K562 (cell line): ENCODE results near the gene PTPRF. TPM values are rescaled to one million over a fixed set of nuclear protein-coding genes. Genes with fewer than 3 reads are reported as not detected.

Source experiments
- RBBP5 ChIP-seq: fragments of 200-600 bp; sonication (generic); IDR thresholded peaks from 2 replicates; pipeline ENCODE4 v1.6.1; 2012; ENCODE audit warnings: borderline replicate concordance, mild to moderate bottlenecking, low read length, control low read depth, inconsistent platforms; ENCODE audit not compliant: insufficient read depth, poor library complexity, severe bottlenecking
- RFX1 ChIP-seq: fragments of 450-650 bp; IDR thresholded peaks from 2 replicates; pipeline ENCODE4 v1.6.1; 2016; ENCODE audit warnings: mild to moderate bottlenecking, moderate library complexity
- ZNF197 ChIP-seq: fragments of 200-800 bp; sonication (Bioruptor generic); IDR thresholded peaks from 2 replicates; pipeline ENCODE4 v1.6.1; 2016; ENCODE audit warnings: low read depth, missing genetic modification characterization, missing compliant biosample characterization
- polyA plus RNA-seq, 8 experiments: library from polyadenylated mRNA; depleted of rRNA in 4 of 8; stranded (reverse) in 5 of 8; unstranded in 3 of 8; fragments of >200 nt; fragmentation: Nextera tagmentation in 2 of 8; fragmentation: Illumina TruSeq in 1 of 8; extraction: Ambion mirVana in 2 of 8; extraction: Trizol in 1 of 8; gene quantifications; 2 replicates each; pipeline versions ENCODE4 v1.2.1 to v1.2.3, GENCODE V29; 2011 to 2014; ENCODE audit warnings: inconsistent platforms in 1 of 8, missing spikeins in 1 of 8
- total RNA-seq, 7 experiments: library from RNA; depleted of rRNA in 6 of 7; stranded (reverse); fragments of >200 nt in 6 of 7; fragmentation: Illumina TruSeq in 2 of 7; extraction: Trizol in 2 of 7; gene quantifications; 2 replicates each; pipeline versions ENCODE4 v1.2.1 to v1.2.3, GENCODE V29; 2011 to 2021; ENCODE audit warnings: low replicate concordance in 1 of 7
- TF ChIP-seq, protein P1 (sequence below): fragments of 150-350 bp; conservative IDR thresholded peaks from 2 replicates; pipeline ENCODE4 v1.6.1; 2014; ENCODE audit warnings: low read length
- TF ChIP-seq, protein P2 (sequence below): fragments of 250-450 bp; sonication (Bioruptor Pico); IDR thresholded peaks from 2 replicates; pipeline ENCODE4 v1.9.0; 2021; ENCODE audit warnings: mild to moderate bottlenecking
- TF ChIP-seq, protein P3 (sequence below): sonication (generic); formaldehyde crosslinking; IDR thresholded peaks from 2 replicates; pipeline ENCODE4 v1.8.0; 2022; ENCODE audit warnings: mild to moderate bottlenecking, missing genetic modification reagents

Gene PTPRF
- total and polyA plus RNA-seq, 9 of the 15 experiments (the other 6 are each of a cell fraction or from before 2014, with no cell fraction given): 0.13 to 4.3 (median 1.1) TPM

DNA sequence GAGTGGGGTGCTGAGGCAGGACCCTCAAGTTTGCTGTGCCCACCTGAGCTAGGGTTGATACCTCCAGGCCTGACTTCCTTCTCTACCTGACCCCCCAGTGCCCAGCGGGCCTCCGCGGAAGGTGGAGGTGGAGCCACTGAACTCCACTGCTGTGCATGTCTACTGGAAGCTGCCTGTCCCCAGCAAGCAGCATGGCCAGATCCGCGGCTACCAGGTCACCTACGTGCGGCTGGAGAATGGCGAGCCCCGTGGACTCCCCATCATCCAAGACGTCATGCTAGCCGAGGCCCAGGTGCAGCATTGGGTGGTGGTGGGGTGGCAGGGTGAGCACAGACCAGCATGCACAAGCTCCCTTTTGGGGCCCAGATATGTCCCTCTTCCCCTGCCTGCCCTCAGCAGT, 67.9 kb downstream of the PTPRF start (continued):
- TF ChIP-seq, protein P1, sequence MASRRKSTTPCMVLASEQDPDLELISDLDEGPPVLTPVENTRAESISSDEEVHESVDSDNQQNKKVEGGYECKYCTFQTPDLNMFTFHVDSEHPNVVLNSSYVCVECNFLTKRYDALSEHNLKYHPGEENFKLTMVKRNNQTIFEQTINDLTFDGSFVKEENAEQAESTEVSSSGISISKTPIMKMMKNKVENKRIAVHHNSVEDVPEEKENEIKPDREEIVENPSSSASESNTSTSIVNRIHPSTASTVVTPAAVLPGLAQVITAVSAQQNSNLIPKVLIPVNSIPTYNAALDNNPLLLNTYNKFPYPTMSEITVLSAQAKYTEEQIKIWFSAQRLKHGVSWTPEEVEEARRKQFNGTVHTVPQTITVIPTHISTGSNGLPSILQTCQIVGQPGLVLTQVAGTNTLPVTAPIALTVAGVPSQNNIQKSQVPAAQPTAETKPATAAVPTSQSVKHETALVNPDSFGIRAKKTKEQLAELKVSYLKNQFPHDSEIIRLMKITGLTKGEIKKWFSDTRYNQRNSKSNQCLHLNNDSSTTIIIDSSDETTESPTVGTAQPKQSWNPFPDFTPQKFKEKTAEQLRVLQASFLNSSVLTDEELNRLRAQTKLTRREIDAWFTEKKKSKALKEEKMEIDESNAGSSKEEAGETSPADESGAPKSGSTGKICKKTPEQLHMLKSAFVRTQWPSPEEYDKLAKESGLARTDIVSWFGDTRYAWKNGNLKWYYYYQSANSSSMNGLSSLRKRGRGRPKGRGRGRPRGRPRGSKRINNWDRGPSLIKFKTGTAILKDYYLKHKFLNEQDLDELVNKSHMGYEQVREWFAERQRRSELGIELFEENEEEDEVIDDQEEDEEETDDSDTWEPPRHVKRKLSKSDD: no peak
- TF ChIP-seq RBBP5 (no peak), ZNF197 (no peak), RFX1 (no peak)
- TF ChIP-seq, protein P2, sequence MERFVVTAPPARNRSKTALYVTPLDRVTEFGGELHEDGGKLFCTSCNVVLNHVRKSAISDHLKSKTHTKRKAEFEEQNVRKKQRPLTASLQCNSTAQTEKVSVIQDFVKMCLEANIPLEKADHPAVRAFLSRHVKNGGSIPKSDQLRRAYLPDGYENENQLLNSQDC (CRISPR knock-in tag): no peak
- TF ChIP-seq, protein P3, sequence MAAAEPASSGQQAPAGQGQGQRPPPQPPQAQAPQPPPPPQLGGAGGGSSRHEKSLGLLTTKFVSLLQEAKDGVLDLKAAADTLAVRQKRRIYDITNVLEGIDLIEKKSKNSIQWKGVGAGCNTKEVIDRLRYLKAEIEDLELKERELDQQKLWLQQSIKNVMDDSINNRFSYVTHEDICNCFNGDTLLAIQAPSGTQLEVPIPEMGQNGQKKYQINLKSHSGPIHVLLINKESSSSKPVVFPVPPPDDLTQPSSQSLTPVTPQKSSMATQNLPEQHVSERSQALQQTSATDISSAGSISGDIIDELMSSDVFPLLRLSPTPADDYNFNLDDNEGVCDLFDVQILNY (CRISPR knock-in tag): no peak
